Stimulated activated CD8-positive, alpha-beta memory T cell treated with anti-CD3 and anti-CD28 coated beads, Interleukin-4, amount 100 ng/mL, for 4 hours (primary cell): ENCODE results near the gene CDR2.
"Not testable (repeated sequence)": the region's sequence is repeated elsewhere in the genome, so short reads cannot be mapped to it uniquely, and the experiment has no call there.

Experiments
- DNase-seq, 2 donors: peaks; one replicate each; pipeline ENCODE4 v3.0.0-alpha.2; 2020; ENCODE audit warnings: low read depth in 2 of 2, low spot score in 1 of 2

CDR2 gene

DNA sequence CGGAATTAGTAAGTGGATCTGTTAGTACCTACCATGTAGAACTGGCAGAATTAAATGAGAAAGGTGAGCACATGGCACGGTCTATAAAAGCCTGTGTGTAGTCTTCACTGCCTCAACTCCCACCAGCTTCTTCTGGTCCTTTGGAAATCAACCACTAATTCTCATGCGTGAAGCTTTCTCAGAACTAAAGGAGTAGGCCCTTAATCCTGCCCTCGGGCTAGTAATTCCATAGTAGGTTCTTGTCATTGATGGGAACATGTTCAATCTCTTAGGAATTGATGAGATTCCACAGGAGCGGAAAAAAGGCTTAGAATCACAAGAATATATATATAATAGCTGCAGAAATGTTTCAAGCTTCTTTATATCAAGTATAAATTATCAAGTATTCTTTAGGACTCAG is 21.7 kb downstream of the CDR2 start:
- DNase-seq = no peak

DNA sequence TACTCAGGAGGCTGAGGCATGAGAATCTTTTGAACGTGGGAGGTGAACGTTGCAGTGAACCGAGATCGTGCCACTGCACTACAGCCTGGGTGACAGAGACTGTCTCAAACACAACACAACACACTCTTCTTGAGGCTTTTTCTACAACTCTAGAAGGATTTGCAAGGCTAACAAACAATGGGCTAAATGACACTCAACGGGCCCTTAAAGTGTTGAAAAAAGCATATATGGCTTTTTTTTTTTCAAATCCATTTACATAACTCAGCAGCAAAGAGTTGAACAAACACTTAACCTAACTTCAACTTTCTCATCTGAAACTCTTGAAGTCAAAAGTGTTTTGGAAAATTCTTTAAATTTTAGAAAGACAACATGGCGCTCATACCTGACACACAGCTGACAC is 22.3 kb downstream of the CDR2 start:
- DNase-seq = no peak

DNA sequence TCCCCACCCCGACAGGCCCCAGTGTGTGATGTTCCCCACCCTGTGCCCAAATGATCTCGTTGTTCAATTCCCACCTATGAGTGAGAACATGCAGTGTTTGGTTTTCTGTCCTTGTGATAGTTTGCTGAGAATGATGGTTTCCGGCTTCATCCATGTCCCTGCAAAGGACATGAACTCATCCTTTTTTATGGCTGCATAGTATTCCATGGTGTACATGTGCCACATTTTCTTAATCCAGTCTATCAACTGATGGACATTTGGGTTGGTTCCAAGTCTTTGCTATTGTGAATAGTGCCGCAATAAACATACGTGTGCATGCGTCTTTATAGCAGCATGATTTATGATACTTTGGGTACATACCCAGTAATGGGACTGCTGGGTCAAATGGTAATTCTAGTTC is 23.4 kb downstream of the CDR2 start:
- DNase-seq = not testable (repeated sequence)

DNA sequence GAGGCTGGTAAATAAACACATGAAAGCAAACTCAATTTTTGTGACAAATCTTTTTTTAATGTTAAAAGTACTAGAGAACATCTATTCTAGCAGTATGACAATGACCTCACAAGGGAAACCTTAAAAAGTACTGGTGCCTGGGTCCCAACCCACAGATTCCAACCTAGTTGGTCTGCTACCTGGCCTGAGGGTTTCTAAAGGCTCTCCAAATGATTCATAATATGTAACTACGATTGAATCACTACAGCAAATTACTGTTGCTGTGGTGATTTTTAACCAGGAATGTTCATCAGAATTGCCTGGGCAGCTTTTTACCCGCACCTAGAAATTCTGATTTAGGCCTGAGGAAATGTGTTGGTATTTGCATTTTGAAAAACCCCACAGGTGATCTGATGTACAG is 26.1 kb downstream of the CDR2 start:
- DNase-seq = no peak

DNA sequence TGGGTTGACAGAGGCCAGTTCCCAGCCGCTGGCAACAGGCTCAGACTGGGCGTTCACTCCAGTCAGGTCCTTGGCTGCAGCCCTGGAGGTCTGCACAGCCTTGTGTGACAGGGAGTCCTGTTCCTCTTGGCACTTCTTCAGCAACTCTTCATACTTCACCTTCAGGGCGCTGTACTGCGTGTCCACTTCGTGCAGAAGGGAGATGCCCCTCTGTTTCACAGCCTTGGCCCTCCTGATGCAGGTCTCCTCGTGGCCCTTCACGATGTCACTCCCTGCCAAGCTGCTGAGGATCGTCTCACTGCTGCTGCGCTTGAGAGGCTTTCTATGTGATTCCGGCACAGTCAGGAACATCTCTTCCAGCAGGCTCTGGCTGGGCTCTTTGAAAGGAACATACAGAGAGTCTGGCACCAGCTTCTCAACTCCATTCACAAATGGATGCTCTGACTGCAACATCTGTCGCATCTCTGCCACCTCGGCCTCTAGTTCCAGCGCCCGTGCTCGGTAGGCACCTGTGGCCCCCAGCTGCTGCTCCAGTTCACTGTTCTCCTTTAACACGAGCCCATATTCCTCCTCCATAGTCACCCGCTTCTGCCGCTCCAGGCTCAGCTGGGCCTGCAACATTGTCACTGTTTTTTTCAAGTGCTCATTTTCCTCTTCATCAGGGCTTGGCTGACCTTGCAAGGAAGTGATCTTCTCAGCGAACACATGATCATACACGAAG is 27.2 kb downstream of the CDR2 start:
- no peak for DNase-seq

DNA sequence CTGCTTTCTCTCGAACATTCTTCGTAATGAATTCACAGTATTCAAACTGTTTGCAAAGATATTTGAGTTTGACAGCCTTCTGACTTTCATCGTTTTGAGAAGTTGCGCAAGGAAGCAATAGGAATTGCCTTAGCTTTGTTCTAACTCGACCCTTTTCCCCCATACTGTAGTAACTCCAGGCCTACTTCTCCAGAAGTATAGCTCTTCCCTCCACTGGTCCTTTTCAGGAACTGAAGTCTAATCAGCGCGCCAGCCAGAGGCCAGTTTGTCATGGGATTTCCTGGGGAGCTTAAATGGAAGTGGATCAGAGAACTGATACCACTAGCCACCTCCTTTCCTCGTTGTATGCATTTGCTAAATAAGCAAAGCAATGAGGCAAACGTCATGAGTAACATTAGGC is 27.9 kb downstream of the CDR2 start:
- no peak for DNase-seq

DNA sequence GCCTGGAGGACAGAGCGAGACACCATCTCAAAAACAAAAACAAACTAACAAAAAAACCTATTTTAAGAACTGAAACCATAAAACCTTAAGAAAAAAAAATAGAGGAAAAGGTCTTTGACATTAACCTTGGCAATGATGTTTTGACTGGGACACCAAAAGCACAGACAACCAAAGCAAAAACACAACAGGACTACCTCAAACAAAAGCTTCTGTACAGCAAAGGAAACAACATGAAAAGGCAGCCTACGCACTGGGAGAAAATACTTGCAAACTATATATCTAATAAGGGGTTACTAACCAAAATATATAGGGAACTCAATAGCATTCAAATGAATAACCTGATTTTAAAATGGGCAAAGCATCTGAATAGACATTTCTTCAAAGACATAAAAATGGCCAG is 32.3 kb downstream of the CDR2 start:
- no peak for DNase-seq

DNA sequence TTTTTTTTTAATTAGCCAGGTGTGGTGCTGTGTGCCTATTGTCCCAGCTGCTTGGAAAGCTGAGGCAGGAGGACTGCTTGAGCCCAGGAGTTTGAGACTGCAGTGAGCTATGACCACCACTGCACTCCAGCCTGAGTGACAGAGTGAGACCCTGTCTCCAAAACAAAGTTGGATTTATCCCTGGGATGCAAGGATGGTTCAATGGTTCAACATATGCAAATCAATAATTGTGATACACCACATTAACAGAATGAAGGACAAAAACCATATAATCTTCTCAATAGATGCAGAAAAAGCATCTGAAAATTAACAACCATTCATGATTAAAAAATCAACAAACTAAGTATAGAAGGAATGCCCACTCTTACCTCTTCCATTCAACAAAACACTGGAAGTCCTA is 33.5 kb downstream of the CDR2 start:
- no peak for DNase-seq

DNA sequence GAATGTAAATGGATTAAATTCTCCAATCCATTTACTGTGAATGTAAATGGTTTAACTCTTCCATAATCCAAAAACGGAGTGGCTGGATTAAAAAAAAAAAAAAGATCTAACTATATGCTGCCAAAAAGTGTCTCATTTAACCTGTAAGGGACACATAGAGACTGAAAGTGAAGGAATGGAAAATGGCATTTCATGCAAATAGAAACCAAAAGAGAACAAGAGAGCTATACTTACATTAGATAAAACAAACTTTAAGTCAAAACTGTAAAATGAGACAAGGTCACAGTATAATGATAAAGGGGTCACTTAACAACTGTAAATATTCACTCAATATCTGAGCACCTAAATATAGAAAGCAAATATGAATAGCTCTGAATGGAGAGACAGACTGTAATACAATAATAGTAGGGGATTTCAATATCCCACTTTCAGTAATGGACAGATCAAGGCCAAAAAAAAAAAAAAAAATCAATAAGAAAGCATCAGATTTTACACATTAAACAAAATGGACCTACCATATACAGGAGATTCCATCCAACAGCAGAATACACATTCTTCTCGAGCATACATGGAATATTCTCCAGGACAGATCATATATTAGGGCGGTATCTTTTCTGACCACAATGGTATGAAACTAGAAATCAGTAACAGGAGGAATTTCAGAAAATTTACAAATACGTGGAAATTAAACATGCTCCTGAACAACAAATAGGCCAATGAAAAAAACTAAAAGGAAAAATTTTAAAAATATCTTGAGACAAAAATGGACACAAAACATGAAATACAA is 36.4 kb downstream of the CDR2 start:
- DNase-seq = no peak

DNA sequence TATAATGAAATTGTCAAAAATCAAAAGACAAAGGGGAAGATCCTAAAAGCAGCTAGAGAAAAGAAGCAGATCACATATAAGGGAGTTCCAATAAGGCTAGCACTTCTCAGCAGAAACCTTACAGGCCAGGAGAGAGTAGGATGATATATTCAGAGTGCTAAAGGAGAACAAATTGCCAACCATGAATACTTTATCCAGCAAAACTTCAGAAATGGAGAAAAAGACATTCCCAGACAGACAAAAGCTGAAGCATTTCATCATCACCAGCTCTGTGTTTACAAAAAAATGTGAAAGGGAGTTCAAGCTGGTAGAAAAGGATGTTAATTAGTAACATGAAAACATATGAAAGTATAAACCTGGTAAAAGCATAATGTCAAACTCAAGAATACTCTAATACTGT is 37.4 kb downstream of the CDR2 start:
- no peak for DNase-seq

DNA sequence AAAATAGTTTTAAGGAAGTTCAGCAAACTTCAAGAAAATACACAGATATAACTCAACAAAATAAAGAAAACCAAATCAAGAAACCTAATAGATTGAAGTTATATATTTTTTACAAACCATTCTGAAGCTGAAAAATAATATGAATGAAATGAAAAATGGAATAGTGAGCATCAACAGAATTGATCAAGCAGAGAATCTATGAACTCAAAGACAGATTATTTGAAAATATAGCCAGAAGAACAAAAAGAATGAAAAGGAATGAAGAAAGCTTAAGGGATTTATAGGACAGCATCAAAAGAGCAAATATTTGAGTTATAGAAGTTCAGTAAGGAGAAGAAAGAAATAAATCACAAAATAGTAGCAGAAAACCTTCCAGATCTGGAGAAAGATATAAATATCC is 37.8 kb downstream of the CDR2 start:
- DNase-seq = no peak

DNA sequence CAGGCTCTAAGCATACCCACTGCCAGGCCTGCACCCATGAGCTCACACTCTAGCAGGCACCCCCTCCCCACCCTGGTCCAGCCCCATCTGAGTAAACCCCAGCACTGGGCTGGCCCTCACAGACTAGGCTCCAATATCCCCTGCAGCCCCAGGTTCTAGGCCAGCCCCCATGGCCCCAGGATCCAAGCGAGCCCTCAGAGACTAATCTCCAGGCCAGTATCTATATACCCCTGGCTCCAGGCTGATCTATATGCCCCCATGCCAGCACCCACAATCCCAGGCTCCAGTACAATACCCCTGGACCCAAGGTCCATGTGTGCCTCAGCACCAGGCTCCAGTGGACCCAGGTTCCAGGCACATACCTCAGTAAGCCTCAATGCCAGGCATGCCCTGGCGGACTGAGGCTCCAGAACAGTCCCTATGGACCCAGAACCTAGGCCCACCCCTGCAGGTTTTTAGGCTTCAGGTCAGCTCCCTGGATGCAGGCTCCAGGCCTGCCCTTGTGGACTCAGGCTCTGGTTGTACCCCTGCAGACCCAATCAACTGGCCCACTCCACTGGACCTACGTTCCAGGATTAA is 38.7 kb downstream of the CDR2 start:
- DNase-seq = no peak

DNA sequence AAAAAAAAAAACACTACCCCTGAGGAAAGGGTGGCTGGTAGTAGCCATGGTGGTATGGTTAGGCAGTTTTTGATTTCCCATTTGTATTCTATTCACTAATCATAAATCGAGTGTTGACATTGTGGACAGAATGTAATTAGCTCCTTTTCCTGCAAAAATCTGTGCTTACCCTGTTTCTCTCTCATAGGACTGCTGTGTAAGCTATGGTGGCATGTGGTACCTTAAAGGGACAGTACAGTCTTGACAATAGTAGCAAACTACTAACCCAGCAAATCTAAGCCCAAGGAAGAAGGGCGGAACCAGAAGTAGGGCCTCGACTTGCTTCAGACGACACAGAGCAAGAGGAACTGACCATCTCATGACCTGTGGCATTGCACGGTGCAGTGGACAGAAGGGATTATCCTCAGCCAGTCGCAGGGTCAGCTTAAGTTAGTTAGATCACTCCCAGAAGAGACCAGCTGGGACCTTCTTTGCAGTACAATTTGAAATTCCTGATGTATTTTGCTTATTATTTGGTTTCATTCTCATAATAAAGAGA is 40.9 kb downstream of the CDR2 start:
- no peak for DNase-seq

DNA sequence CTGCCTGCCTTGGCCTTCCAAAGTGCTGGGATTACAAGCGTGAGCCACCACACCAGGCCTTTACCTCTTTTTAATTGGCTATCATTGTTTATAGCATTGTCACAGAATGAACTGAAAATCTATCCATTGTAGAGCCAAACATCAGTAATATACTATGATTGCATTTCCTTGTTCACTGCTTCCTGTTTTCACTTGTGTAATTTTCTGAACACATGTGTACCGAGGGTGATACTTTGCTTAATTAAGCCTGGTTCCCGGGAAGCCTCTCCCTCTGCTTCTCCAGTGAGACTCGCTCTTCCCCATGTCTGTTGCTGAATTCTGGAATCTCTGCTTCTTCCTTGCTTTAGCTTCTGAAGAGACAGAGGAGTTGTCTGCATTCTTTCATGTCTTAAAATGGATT is 44.1 kb downstream of the CDR2 start:
- no peak for DNase-seq

DNA sequence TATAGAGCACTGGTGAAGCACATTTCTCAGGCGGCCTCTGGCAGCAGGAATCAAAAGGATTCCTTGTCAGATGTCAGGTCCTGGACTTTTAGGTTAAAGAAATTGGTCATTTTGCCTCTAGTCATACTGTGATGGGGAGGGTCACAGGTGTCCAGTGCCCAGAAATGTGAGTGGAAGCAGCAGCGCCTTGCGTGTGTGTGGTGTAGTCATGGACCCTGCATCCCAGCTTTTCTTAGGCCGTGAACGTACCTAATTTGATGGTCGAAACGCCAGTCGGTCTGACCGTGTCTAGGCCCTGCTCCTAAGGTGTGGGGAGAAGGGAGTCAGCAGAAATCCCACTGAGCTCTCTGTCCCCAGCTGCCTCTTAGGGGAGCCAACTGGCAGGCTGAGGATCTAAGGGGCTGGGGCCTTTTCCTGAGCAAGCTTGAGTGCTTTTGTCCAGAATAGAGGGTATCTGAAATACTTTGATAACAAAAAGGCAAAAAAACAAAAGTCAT is 45.2 kb downstream of the CDR2 start:
- DNase-seq = no peak

DNA sequence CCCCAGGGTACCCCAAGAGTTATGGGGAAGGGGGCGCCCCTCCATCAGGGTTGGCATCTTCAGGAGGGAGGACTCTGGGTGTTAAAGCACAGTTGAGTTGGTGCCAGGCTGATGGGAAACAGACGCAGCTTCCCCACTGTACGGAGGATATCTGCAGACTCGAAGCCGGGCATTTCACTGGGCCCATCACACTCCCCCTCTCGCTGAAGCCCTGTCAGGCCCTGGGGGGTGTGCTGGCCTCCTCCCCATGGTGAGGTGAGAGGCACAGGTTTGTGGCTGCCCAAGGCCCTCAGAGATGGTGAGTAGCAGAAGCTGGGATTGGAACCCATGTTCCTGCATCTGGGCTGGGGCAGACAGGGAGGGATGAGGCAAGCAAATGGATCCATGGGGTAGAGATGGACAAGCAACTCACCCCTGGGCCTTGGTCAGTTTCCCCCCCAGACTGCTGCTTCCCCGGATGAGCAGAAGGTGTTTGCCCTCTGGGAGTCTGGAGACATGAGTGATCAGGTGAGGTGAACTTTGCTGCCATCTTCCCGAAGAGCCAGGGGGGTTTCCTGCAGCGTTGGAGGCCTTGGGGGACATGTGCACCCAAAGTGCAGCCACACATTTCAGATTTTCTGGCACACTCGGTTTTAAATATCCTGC is 46.2 kb downstream of the CDR2 start:
- no peak for DNase-seq

DNA sequence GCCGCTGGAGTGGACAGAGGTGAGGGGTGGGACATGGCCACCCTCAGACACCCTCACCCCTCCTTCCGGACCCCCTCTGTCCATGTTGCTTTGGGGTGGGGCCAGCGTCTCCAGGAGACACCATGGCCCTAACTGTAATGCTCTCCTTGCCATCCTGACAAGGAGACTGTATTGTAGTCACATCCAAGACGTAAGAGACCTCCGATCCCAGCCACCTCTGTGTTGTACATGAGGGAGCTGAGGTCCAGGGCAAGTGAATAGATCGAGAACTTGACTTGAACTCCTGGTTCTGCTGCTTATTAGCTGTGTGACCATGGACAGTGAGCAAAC is 47.0 kb downstream of the CDR2 start:
- no peak for DNase-seq

DNA sequence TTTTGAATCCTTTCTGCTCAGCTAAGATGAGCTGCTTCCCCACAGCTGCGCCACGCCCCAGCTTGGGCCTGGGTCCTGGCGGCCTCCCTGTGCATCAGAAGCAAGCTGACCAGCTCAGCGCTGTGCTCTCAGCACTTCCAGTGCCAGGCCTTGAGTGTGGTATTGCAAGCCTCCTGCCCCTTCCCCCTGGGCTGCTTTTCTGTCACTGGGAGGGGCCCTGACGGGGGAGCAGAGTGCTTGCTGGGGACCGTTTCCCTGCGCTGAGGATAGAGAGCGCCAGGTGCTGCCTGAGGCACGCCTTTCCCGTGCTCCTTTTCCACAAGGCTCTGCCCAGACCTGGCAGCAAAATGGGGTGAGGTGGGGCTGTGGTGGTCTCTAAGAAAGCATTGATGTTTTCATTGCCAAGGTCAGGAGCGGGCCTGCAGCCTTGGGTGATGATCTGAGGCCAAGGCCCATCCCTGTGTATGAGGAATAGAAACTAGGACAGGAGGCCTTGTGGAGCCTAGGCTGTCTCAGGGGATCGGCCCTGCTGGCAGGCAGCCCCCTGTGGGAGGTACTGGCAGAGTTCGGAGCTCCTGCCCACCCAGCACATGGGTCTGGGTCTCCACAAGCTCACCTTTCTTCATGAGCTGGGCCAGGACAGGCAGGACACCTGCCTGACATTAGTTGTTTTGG is 47.5 kb downstream of the CDR2 start:
- DNase-seq = no peak

DNA sequence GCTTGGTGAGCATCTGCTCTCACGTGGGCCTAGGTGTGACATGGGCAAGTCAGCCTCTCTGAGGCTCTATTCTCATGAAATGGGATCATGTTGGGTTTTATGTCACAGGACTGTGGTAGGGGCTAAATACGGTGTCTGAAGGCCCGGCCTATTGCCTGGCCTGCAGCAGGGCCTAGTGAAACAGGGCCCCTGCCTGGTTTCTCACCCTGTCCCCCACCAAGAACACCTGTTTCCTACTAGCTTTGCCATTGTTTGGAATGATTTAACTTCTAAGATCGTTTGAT is 48.1 kb downstream of the CDR2 start:
- no peak for DNase-seq

DNA sequence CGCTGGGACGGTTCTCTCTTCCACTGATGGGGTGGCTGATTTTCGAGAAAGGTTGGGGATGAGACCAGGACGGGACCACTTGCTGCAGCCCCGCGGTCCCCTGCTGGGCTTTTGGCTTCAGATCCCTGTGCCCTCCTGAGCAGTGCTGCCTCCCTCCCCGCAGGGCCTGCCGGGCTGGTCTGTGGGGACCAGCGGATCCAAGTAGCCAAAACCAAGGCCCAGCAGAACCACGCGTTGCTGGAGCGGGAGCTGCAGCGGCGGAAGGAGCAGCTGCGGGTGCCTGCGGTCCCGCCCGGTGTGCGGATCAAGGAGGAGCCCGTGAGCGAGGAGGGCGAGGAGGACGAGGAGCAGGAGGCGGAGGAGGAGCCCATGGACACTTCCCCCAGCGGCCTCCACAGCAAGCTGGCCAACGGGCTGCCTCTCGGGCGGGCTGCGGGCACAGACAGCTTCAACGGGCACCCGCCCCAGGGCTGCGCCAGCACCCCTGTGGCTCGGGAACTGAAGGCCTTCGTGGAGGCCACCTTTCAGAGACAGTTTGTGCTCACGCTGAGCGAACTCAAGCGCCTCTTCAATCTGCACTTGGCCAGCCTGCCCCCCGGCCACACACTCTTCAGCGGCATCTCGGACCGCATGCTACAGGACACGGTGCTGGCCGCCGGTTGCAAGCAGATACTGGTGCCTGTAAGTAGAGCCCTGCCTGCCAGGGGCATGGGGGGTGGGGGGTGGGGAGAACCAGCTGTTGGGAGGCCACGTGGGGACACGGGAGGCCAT is 48.6 kb downstream of the CDR2 start:
- DNase-seq = no peak
